ENCODE data around the gene CNIH1. TPM values are rescaled to one million over a fixed set of nuclear protein-coding genes. Genes with fewer than 3 reads are reported as not detected.
A peak's percentile ranks its signal among the peaks of the same experiment; 100 is the strongest.
"Not testable (repeated sequence)": the region's sequence is repeated elsewhere in the genome, so short reads cannot be mapped to it uniquely, and the experiment has no call there.

The CNIH1 gene
- total RNA-seq, 5 donors from 2014 or later (not counting 1 experiment from before 2014, with no cell fraction given), result 39.1 to 52.7 (median 42.1) TPM

GRCh38 chr14:54442961-54443360 lies 1.8 kb upstream of the CNIH1 start:
- H3K27ac ChIP-seq (ENCODE audit: low read length); H3K27me3 Mint-ChIP-seq; POLR2A ChIA-PET; H3K27me3 ChIP-seq (replicated peaks in 1 of 2; ENCODE audit: control insufficient read depth in 2 of 2, extremely low read depth in 1 of 2, insufficient read depth in 2 of 2, low read length in 1 of 2); H3K36me3 Mint-ChIP-seq; H3K9me3 ChIP-seq; ATAC-seq (replicated peaks in 1 of 4); H3K36me3 ChIP-seq (ENCODE audit: control insufficient read depth in 2 of 2, extremely low read depth in 1 of 2, insufficient read depth in 1 of 2, low read length in 1 of 2); CTCF ChIA-PET; DNase-seq; H3K4me3 ChIP-seq (ENCODE audit: control insufficient read depth in 1 of 2, extremely low read depth in 1 of 2, low read length in 1 of 2); H3K9me3 Mint-ChIP-seq; H3K4me3 Mint-ChIP-seq; H3K27ac Mint-ChIP-seq: not testable (repeated sequence)
- WGBS (ENCODE audit: insufficient coverage), result 99% methylated on average over 15 of the region's 23 CpGs
- H3K4me1 ChIP-seq (ENCODE audit: control insufficient read depth in 1 of 2, extremely low read depth in 1 of 2, insufficient read depth in 2 of 2, low read length in 2 of 2), result peaks cover 11 to 16% of the 10 kb centered on the region in 2 experiments
- peaks cover 29 to 34% (median 33%) of the 10 kb centered on the region in 3 donors for H3K4me1 Mint-ChIP-seq

- Mint-ChIP-seq H3K9me3 (no peaks in the 10 kb centered on the region), H3K27me3 (no peaks in the 10 kb centered on the region), H3K27ac (peak overlapping the region; percentile 76 to 84), H3K4me3 (peak overlapping the region; percentile 82 to 90 (median 90)), H3K4me1 (peaks cover 50 to 57% (median 53%) of the 10 kb centered on the region in 3 donors), H3K36me3 (peaks cover 6% of the 10 kb centered on the region)
- POLR2A ChIA-PET, result no interaction called here
- peak overlapping the region; percentile 28 for H3K27ac ChIP-seq (ENCODE audit: low read length)
- DNase-seq (no peak), ATAC-seq (replicated peaks in 1 of 4) (no peak)
- WGBS (ENCODE audit: insufficient coverage), result 0% methylated on average over 1 of the region's 5 CpGs
- no peaks in the 10 kb centered on the region for H3K9me3 ChIP-seq
- H3K36me3 ChIP-seq (ENCODE audit: control insufficient read depth in 2 of 2, extremely low read depth in 1 of 2, insufficient read depth in 1 of 2, low read length in 1 of 2), result no peaks in the 10 kb centered on the region
- peak overlapping the region; percentile 48 to 68 for H3K4me3 ChIP-seq (ENCODE audit: control insufficient read depth in 1 of 2, extremely low read depth in 1 of 2, low read length in 1 of 2)
- H3K27me3 ChIP-seq (replicated peaks in 1 of 2; ENCODE audit: control insufficient read depth in 2 of 2, extremely low read depth in 1 of 2, insufficient read depth in 2 of 2, low read length in 1 of 2), result peaks cover 0 to 2% of the 10 kb centered on the region in 2 experiments
- CTCF ChIA-PET, result interaction anchor here (0.7 to 2.5 kb wide), 3 partner anchors 44 to 251 kb away, joined by 3 to 11 read pairs (median 4); partner anchors contain the start of gene CDKN3 (in 1 of the 2)
- peaks cover 11 to 16% of the 10 kb centered on the region in 2 experiments for H3K4me1 ChIP-seq (ENCODE audit: control insufficient read depth in 1 of 2, extremely low read depth in 1 of 2, insufficient read depth in 2 of 2, low read length in 2 of 2)
These were observed 700 bp downstream of the CNIH1 start for GRCh38 chr14:54440476-54440872.

- ChIA-PET POLR2A (interaction anchor here in 1 of 2 donors (0.6 kb wide), 1 partner anchor 595 kb away, joined by 7 read pairs; no protein-coding TSS in a partner anchor), CTCF (interaction anchor here (0.7 to 2.5 kb wide), 3 partner anchors 43 to 251 kb away, joined by 3 to 11 read pairs (median 4); partner anchors contain the start of gene CDKN3 (in 1 of the 2))
- H3K27ac Mint-ChIP-seq, result peak overlapping the region; percentile 76 to 84
- DNase-seq (no peak), ATAC-seq (replicated peaks in 1 of 4) (no peak)
- peaks cover 11 to 16% of the 10 kb centered on the region in 2 experiments for H3K4me1 ChIP-seq (ENCODE audit: control insufficient read depth in 1 of 2, extremely low read depth in 1 of 2, insufficient read depth in 2 of 2, low read length in 2 of 2)
- H3K4me3 Mint-ChIP-seq, result peak overlapping the region; percentile 82 to 90 (median 90)
- H3K4me3 ChIP-seq (ENCODE audit: control insufficient read depth in 1 of 2, extremely low read depth in 1 of 2, low read length in 1 of 2), result peak overlapping the region in 1 of 2 donors; percentile 68
- peaks cover 7% of the 10 kb centered on the region for H3K36me3 Mint-ChIP-seq
- H3K27me3 Mint-ChIP-seq, result no peaks in the 10 kb centered on the region
- H3K4me1 Mint-ChIP-seq, result peaks cover 54 to 62% (median 56%) of the 10 kb centered on the region in 3 donors
- H3K36me3 ChIP-seq (ENCODE audit: control insufficient read depth in 2 of 2, extremely low read depth in 1 of 2, insufficient read depth in 1 of 2, low read length in 1 of 2), result peaks cover 0 to 3% of the 10 kb centered on the region in 2 donors
- H3K27me3 ChIP-seq (replicated peaks in 1 of 2; ENCODE audit: control insufficient read depth in 2 of 2, extremely low read depth in 1 of 2, insufficient read depth in 2 of 2, low read length in 1 of 2), result peaks cover 0 to 2% of the 10 kb centered on the region in 2 experiments
- H3K9me3 ChIP-seq, result no peaks in the 10 kb centered on the region
- no peaks in the 10 kb centered on the region for H3K9me3 Mint-ChIP-seq
- peak overlapping the region; percentile 28 for H3K27ac ChIP-seq (ENCODE audit: low read length)
- WGBS (ENCODE audit: insufficient coverage), result 88% methylated on average over 3 of the region's 7 CpGs
These were observed 1.1 kb downstream of the CNIH1 start for GRCh38 chr14:54440037-54440436.

- H3K4me3 ChIP-seq (ENCODE audit: control insufficient read depth in 1 of 2, extremely low read depth in 1 of 2, low read length in 1 of 2), result no peak overlapping the region
- Mint-ChIP-seq H3K27me3 (no peaks in the 10 kb centered on the region), H3K9me3 (no peaks in the 10 kb centered on the region), H3K36me3 (peaks cover 7% of the 10 kb centered on the region), H3K27ac (no peak overlapping the region), H3K4me1 (peaks cover 68 to 73% (median 68%) of the 10 kb centered on the region in 3 donors), H3K4me3 (no peak overlapping the region)
- ChIA-PET POLR2A (no interaction called here), CTCF (no interaction called here)
- no peaks in the 10 kb centered on the region for H3K27me3 ChIP-seq (replicated peaks in 1 of 2; ENCODE audit: control insufficient read depth in 2 of 2, extremely low read depth in 1 of 2, insufficient read depth in 2 of 2, low read length in 1 of 2)
- peaks cover 0 to 6% of the 10 kb centered on the region in 2 donors for H3K36me3 ChIP-seq (ENCODE audit: control insufficient read depth in 2 of 2, extremely low read depth in 1 of 2, insufficient read depth in 1 of 2, low read length in 1 of 2)
- no peaks in the 10 kb centered on the region for H3K9me3 ChIP-seq
- DNase-seq (no peak), ATAC-seq (replicated peaks in 1 of 4) (no peak)
- H3K4me1 ChIP-seq (ENCODE audit: control insufficient read depth in 1 of 2, extremely low read depth in 1 of 2, insufficient read depth in 2 of 2, low read length in 2 of 2), result peaks cover 11 to 16% of the 10 kb centered on the region in 2 experiments
- no peak overlapping the region for H3K27ac ChIP-seq (ENCODE audit: low read length)
- WGBS (ENCODE audit: insufficient coverage), result no CpG with 5 or more reads among the region's 4 CpGs
These were observed 2.5 kb downstream of the CNIH1 start for GRCh38 chr14:54438703-54439102.

GRCh38 chr14:54437954-54438353 lies 3.2 kb downstream of the CNIH1 start:
- ChIA-PET POLR2A (interaction anchor here in 1 of 2 donors (0.7 kb wide), 1 partner anchor 45 kb away, joined by 10 read pairs; no protein-coding TSS in a partner anchor), CTCF (interaction anchor here (0.5 to 0.7 kb wide), 5 partner anchors 19 to 1287 kb away, joined by 3 to 5 read pairs (median 4); no protein-coding TSS in a partner anchor)
- H3K27ac ChIP-seq (ENCODE audit: low read length); H3K27ac Mint-ChIP-seq; DNase-seq; ATAC-seq (replicated peaks in 1 of 4); H3K36me3 ChIP-seq (ENCODE audit: control insufficient read depth in 2 of 2, extremely low read depth in 1 of 2, insufficient read depth in 1 of 2, low read length in 1 of 2); H3K9me3 Mint-ChIP-seq; H3K27me3 Mint-ChIP-seq; H3K9me3 ChIP-seq; H3K27me3 ChIP-seq (replicated peaks in 1 of 2; ENCODE audit: control insufficient read depth in 2 of 2, extremely low read depth in 1 of 2, insufficient read depth in 2 of 2, low read length in 1 of 2); H3K4me3 ChIP-seq (ENCODE audit: control insufficient read depth in 1 of 2, extremely low read depth in 1 of 2, low read length in 1 of 2); H3K36me3 Mint-ChIP-seq; H3K4me3 Mint-ChIP-seq: not testable (repeated sequence)
- peaks cover 11 to 16% of the 10 kb centered on the region in 2 experiments for H3K4me1 ChIP-seq (ENCODE audit: control insufficient read depth in 1 of 2, extremely low read depth in 1 of 2, insufficient read depth in 2 of 2, low read length in 2 of 2)
- 100% methylated on average over 2 of the region's 4 CpGs for WGBS (ENCODE audit: insufficient coverage)
- peaks cover 73 to 78% (median 75%) of the 10 kb centered on the region in 3 donors for H3K4me1 Mint-ChIP-seq

GRCh38 chr14:54435500-54435981 lies 5.6 kb downstream of the CNIH1 start:
- no peak overlapping the region for H3K27ac ChIP-seq (ENCODE audit: low read length)
- H3K4me3 Mint-ChIP-seq, result peak overlapping the region; percentile 7 to 46 (median 20)
- H3K9me3 Mint-ChIP-seq, result no peaks in the 10 kb centered on the region

More at GRCh38 chr14:54435500-54435981, 5.6 kb downstream of the CNIH1 start:
- Histone ChIP-seq H3K9me3 (no peaks in the 10 kb centered on the region), H3K27me3 (replicated peaks in 1 of 2; ENCODE audit: control insufficient read depth in 2 of 2, extremely low read depth in 1 of 2, insufficient read depth in 2 of 2, low read length in 1 of 2) (no peaks in the 10 kb centered on the region), H3K4me3 (ENCODE audit: control insufficient read depth in 1 of 2, extremely low read depth in 1 of 2, low read length in 1 of 2) (no peak overlapping the region), H3K4me1 (ENCODE audit: control insufficient read depth in 1 of 2, extremely low read depth in 1 of 2, insufficient read depth in 2 of 2, low read length in 2 of 2) (peaks cover 7 to 12% of the 10 kb centered on the region in 2 experiments), H3K36me3 (ENCODE audit: control insufficient read depth in 2 of 2, extremely low read depth in 1 of 2, insufficient read depth in 1 of 2, low read length in 1 of 2) (peaks cover 0 to 9% of the 10 kb centered on the region in 2 donors)
- DNase-seq (no peak), ATAC-seq (replicated peaks in 1 of 4) (peak; percentile 28 to 55 (median 40))
- H3K27ac Mint-ChIP-seq, result peak overlapping the region; percentile 25 to 66
- H3K4me1 Mint-ChIP-seq, result peaks cover 69 to 76% (median 74%) of the 10 kb centered on the region in 3 donors
- no peaks in the 10 kb centered on the region for H3K27me3 Mint-ChIP-seq
- POLR2A ChIA-PET, result interaction anchor here in 1 of 2 donors (1.0 kb wide), 1 partner anchor 38 kb away, joined by 3 read pairs; no protein-coding TSS in a partner anchor
- peaks cover 23% of the 10 kb centered on the region for H3K36me3 Mint-ChIP-seq
- WGBS (ENCODE audit: insufficient coverage), result 37% methylated on average over 2 of the region's 4 CpGs
- CTCF ChIA-PET, result interaction anchor here (0.9 to 1.1 kb wide), 2 partner anchors 12 to 39 kb away, joined by 3 to 4 read pairs; partner anchors contain the start of gene CDKN3 (in 1 of the 2)

Data from T-cell (primary cell).